Activated CD4-positive, alpha-beta T cell treated with anti-CD3 and anti-CD28 coated beads for 36 hours (primary cell): Measurements from ENCODE around the gene CDH9. TPM values are rescaled to one million over a fixed set of nuclear protein-coding genes. Genes with fewer than 3 reads are reported as not detected.

Experiments used
- ATAC-seq: fragments of 200-7000 bp; cut with Tn5 transposase; one replicate; pipeline ENCODE4 v1.10.0; 2021; ENCODE audit warnings: mild to moderate bottlenecking, moderate library complexity
- CTCF ChIA-PET: fragments of 350-600 bp; sonication (Branson Sonifier 250); formaldehyde crosslinking; loops from one replicate; lab custom pipeline; 2021; ENCODE audit warnings: antibody characterized with exemption; lab: Charles Lee
- POLR2A ChIA-PET: fragments of 350-600 bp; sonication (Branson Sonifier 250); formaldehyde crosslinking; loops from one replicate; lab custom pipeline; 2021; ENCODE audit warnings: antibody characterized with exemption, inconsistent platforms; lab: Charles Lee
- DNase-seq: peaks from one replicate; pipeline ENCODE4 v3.0.0-alpha.2; 2020
- H3K27ac Mint-ChIP-seq: one replicate; pipeline ENCODE4 v1.8.0; 2021; ENCODE audit warnings: mixed read lengths
- H3K27me3 Mint-ChIP-seq: one replicate; pipeline ENCODE4 v1.8.0; 2021; ENCODE audit warnings: mixed read lengths
- H3K36me3 Mint-ChIP-seq: one replicate; pipeline ENCODE4 v1.8.0; 2021; ENCODE audit warnings: low read depth, mixed read lengths
- H3K4me1 Mint-ChIP-seq: one replicate; pipeline ENCODE4 v1.8.0; 2021; ENCODE audit warnings: mixed read lengths
- H3K4me3 Mint-ChIP-seq: one replicate; pipeline ENCODE4 v1.8.0; 2021; ENCODE audit warnings: mild to moderate bottlenecking, moderate library complexity, mixed read lengths
- H3K9me3 Mint-ChIP-seq: one replicate; pipeline ENCODE4 v1.8.0; 2021; ENCODE audit warnings: low read depth, mixed read lengths
- intact Hi-C, 2 experiments: fragments of 100-400 bp; cut with DNase I in 1 of 2; cut with micrococcal nuclease in 1 of 2; formaldehyde crosslinking; loops; one replicate each; pipeline versions ENCODE4 v1.14.2 to v1.15.1; 2022 to 2024; cut with DNase I, micrococcal nuclease
- total RNA-seq, 2 experiments: library from RNA; stranded (reverse); gene quantifications; one replicate each; pipeline ENCODE4 v1.2.3, GENCODE V29; 2021

CDH9 gene
- total RNA-seq, 2 experiments from 2014 or later: not detected

GRCh38 chr5:26942481-26942880, 95.9 kb downstream of the CDH9 start:
- Mint-ChIP-seq H3K4me3 (no peak overlapping the region), H3K36me3 (no peaks in the 10 kb centered on the region), H3K27me3 (no peaks in the 10 kb centered on the region), H3K27ac (no peak overlapping the region), H3K9me3 (peaks cover under 1% of the 10 kb centered on the region), H3K4me1 (no peaks in the 10 kb centered on the region)
- POLR2A ChIA-PET: no interaction called here
- ATAC-seq (no peak), DNase-seq (no peak)
- intact Hi-C loops: no loop called here
- CTCF ChIA-PET: no interaction called here

- DNase-seq (no peak), ATAC-seq (no peak)
- CTCF ChIA-PET: no interaction called here
- Mint-ChIP-seq H3K27ac (no peak overlapping the region), H3K27me3 (no peaks in the 10 kb centered on the region), H3K9me3 (no peaks in the 10 kb centered on the region), H3K4me1 (no peaks in the 10 kb centered on the region), H3K36me3 (no peaks in the 10 kb centered on the region), H3K4me3 (no peak overlapping the region)
- POLR2A ChIA-PET: no interaction called here
- intact Hi-C loops: no loop called here
Observed at GRCh38 chr5:26940994-26941393, 97.4 kb downstream of the CDH9 start.

- peaks cover 8% of the 10 kb centered on the region for H3K9me3 Mint-ChIP-seq
- no peaks in the 10 kb centered on the region for H3K27me3 Mint-ChIP-seq
- ATAC-seq: no peak
- no peaks in the 10 kb centered on the region for H3K4me1 Mint-ChIP-seq
- no peaks in the 10 kb centered on the region for H3K36me3 Mint-ChIP-seq
- ChIA-PET POLR2A (no interaction called here), CTCF (no interaction called here)
- no peak overlapping the region for H3K4me3 Mint-ChIP-seq
- intact Hi-C loops: no loop called here
- no peak overlapping the region for H3K27ac Mint-ChIP-seq
- no peak for DNase-seq
Observed at GRCh38 chr5:26932238-26932637, 106.1 kb downstream of the CDH9 start.

GRCh38 chr5:26921439-26921838, 116.9 kb downstream of the CDH9 start:
- no peak overlapping the region for H3K27ac Mint-ChIP-seq
- no peak for DNase-seq
- CTCF ChIA-PET: no interaction called here
- peaks cover 8% of the 10 kb centered on the region for H3K9me3 Mint-ChIP-seq
- H3K36me3 Mint-ChIP-seq: no peaks in the 10 kb centered on the region
- H3K27me3 Mint-ChIP-seq: no peaks in the 10 kb centered on the region
- no peak overlapping the region for H3K4me3 Mint-ChIP-seq
- H3K4me1 Mint-ChIP-seq: no peaks in the 10 kb centered on the region
- no peak for ATAC-seq
- intact Hi-C loops: no loop called here
- POLR2A ChIA-PET: no interaction called here

- ChIA-PET CTCF (no interaction called here), POLR2A (no interaction called here)
- Mint-ChIP-seq H3K4me3 (no peak overlapping the region), H3K36me3 (no peaks in the 10 kb centered on the region), H3K9me3 (peaks cover 2% of the 10 kb centered on the region), H3K27ac (no peak overlapping the region), H3K27me3 (no peaks in the 10 kb centered on the region), H3K4me1 (no peaks in the 10 kb centered on the region)
- intact Hi-C loops: no loop called here
- ATAC-seq (no peak), DNase-seq (no peak)
Observed at GRCh38 chr5:26903469-26903868, 134.9 kb downstream of the CDH9 start.

GRCh38 chr5:26894719-26895263, 143.6 kb downstream of the CDH9 start:
- CTCF ChIA-PET: no interaction called here

GRCh38 chr5:26893078-26893477, 145.3 kb downstream of the CDH9 start:
- POLR2A ChIA-PET: no interaction called here
- intact Hi-C loops: no loop called here
- Mint-ChIP-seq H3K27me3 (no peaks in the 10 kb centered on the region), H3K36me3 (no peaks in the 10 kb centered on the region), H3K4me1 (no peaks in the 10 kb centered on the region), H3K4me3 (no peak overlapping the region), H3K27ac (no peak overlapping the region), H3K9me3 (peaks cover 7% of the 10 kb centered on the region)
- CTCF ChIA-PET: no interaction called here
- DNase-seq (no peak), ATAC-seq (no peak)

More at GRCh38 chr5:26894719-26895263, 143.6 kb downstream of the CDH9 start:
- Mint-ChIP-seq H3K4me3 (no peak overlapping the region), H3K27me3 (no peaks in the 10 kb centered on the region), H3K4me1 (no peaks in the 10 kb centered on the region), H3K27ac (no peak overlapping the region), H3K36me3 (no peaks in the 10 kb centered on the region), H3K9me3 (peaks cover 7% of the 10 kb centered on the region)
- intact Hi-C loops: no loop called here
- no peak for ATAC-seq
- POLR2A ChIA-PET: no interaction called here
- no peak for DNase-seq

- intact Hi-C loops: no loop called here
- DNase-seq (no peak), ATAC-seq (no peak)
- Mint-ChIP-seq H3K27me3 (no peaks in the 10 kb centered on the region), H3K36me3 (no peaks in the 10 kb centered on the region), H3K9me3 (peaks cover 12% of the 10 kb centered on the region), H3K27ac (no peak overlapping the region), H3K4me3 (no peak overlapping the region), H3K4me1 (no peaks in the 10 kb centered on the region)
- POLR2A ChIA-PET: no interaction called here
- CTCF ChIA-PET: no interaction called here
Observed at GRCh38 chr5:26889815-26890214, 148.6 kb downstream of the CDH9 start.

GRCh38 chr5:26884481-26884880, 153.9 kb downstream of the CDH9 start:
- Mint-ChIP-seq H3K4me3 (no peak overlapping the region), H3K36me3 (no peaks in the 10 kb centered on the region)
- DNase-seq: no peak

GRCh38 chr5:26883375-26883774, 155.0 kb downstream of the CDH9 start:
- intact Hi-C loops: no loop called here
- Mint-ChIP-seq H3K9me3 (peaks cover 18% of the 10 kb centered on the region), H3K4me3 (no peak overlapping the region), H3K36me3 (no peaks in the 10 kb centered on the region), H3K4me1 (no peaks in the 10 kb centered on the region), H3K27ac (no peak overlapping the region), H3K27me3 (no peaks in the 10 kb centered on the region)
- POLR2A ChIA-PET: no interaction called here
- DNase-seq (no peak), ATAC-seq (no peak)
- CTCF ChIA-PET: no interaction called here

More at GRCh38 chr5:26884481-26884880, 153.9 kb downstream of the CDH9 start:
- H3K4me1 Mint-ChIP-seq: no peaks in the 10 kb centered on the region
- H3K9me3 Mint-ChIP-seq: peaks cover 15% of the 10 kb centered on the region
- no peak overlapping the region for H3K27ac Mint-ChIP-seq
- ChIA-PET CTCF (interaction anchor here (1.1 kb wide), 1 partner anchor 10 kb away, joined by 3 read pairs; no protein-coding TSS in a partner anchor), POLR2A (no interaction called here)
- H3K27me3 Mint-ChIP-seq: no peaks in the 10 kb centered on the region
- no peak for ATAC-seq
- intact Hi-C loops: no loop called here

GRCh38 chr5:26881901-26882300, 156.5 kb downstream of the CDH9 start:
- ATAC-seq (no peak), DNase-seq (no peak)
- no peak overlapping the region for H3K4me3 Mint-ChIP-seq
- ChIA-PET POLR2A (no interaction called here), CTCF (no interaction called here)
- no peak overlapping the region for H3K27ac Mint-ChIP-seq
- H3K27me3 Mint-ChIP-seq: no peaks in the 10 kb centered on the region
- no peaks in the 10 kb centered on the region for H3K36me3 Mint-ChIP-seq
- no peaks in the 10 kb centered on the region for H3K4me1 Mint-ChIP-seq
- intact Hi-C loops: no loop called here
- peaks cover 16% of the 10 kb centered on the region for H3K9me3 Mint-ChIP-seq

- intact Hi-C loops: no loop called here
- ATAC-seq (no peak), DNase-seq (no peak)
- peaks cover 13% of the 10 kb centered on the region for H3K9me3 Mint-ChIP-seq
- no peaks in the 10 kb centered on the region for H3K36me3 Mint-ChIP-seq
- H3K4me1 Mint-ChIP-seq: no peaks in the 10 kb centered on the region
- no peak overlapping the region for H3K4me3 Mint-ChIP-seq
- CTCF ChIA-PET: no interaction called here
- no peaks in the 10 kb centered on the region for H3K27me3 Mint-ChIP-seq
- POLR2A ChIA-PET: no interaction called here
- H3K27ac Mint-ChIP-seq: no peak overlapping the region
Observed at GRCh38 chr5:26877154-26877553, 161.2 kb downstream of the CDH9 start.

GRCh38 chr5:26872337-26872736, 166.0 kb downstream of the CDH9 start:
- no peak overlapping the region for H3K27ac Mint-ChIP-seq
- ATAC-seq (no peak), DNase-seq (no peak)
- H3K36me3 Mint-ChIP-seq: no peaks in the 10 kb centered on the region
- ChIA-PET CTCF (no interaction called here), POLR2A (no interaction called here)
- H3K4me1 Mint-ChIP-seq: no peaks in the 10 kb centered on the region
- intact Hi-C loops: no loop called here
- H3K4me3 Mint-ChIP-seq: no peak overlapping the region
- peaks cover 4% of the 10 kb centered on the region for H3K9me3 Mint-ChIP-seq
- no peaks in the 10 kb centered on the region for H3K27me3 Mint-ChIP-seq
